Gastroesophageal sphincter (tissue), 4 donors: ENCODE measurements around the gene LITAFD. TPM values are rescaled to one million over a fixed set of nuclear protein-coding genes. Genes with fewer than 3 reads are reported as not detected.

Experiments
- ATAC-seq: fragments of 150-250 bp; one replicate; pipeline ENCODE4 v1.9.1; 2016; ENCODE audit warnings: mild to moderate bottlenecking, moderate library complexity
- H3K27ac ChIP-seq, 4 donors: fragments of 200-600 bp; sonication (generic) in 3 of 4; 1 replicate in 3 of 4; 2 replicates in 1 of 4; pipeline ENCODE4 v1.5.1; 2016 to 2019
- H3K27me3 ChIP-seq: fragments of 200-600 bp; sonication (generic); one replicate; pipeline ENCODE4 v1.5.1; 2019
- H3K36me3 ChIP-seq, 2 donors: fragments of 200-600 bp; sonication (generic); one replicate each; pipeline ENCODE4 v1.5.1; 2019; ENCODE audit warnings: control low read depth in 1 of 2
- H3K4me1 ChIP-seq, 3 donors: fragments of 200-600 bp; sonication (generic); 1 replicate in 2 of 3; 2 replicates in 1 of 3; pipeline ENCODE4 v1.5.1; 2016 to 2019; ENCODE audit warnings: control low read depth in 2 of 3
- H3K4me3 ChIP-seq, 2 donors: fragments of 200-600 bp; sonication (generic); one replicate each; pipeline ENCODE4 v1.5.1; 2019; ENCODE audit warnings: mild to moderate bottlenecking in 1 of 2, moderate library complexity in 1 of 2
- H3K9me3 ChIP-seq, 3 donors: fragments of 200-600 bp; sonication (generic); one replicate each; pipeline ENCODE4 v1.5.1; 2017 to 2019; ENCODE audit warnings: control low read depth in 2 of 3
- EP300 ChIP-seq: sonication (generic); formaldehyde crosslinking; IDR thresholded peaks from one replicate; pipeline ENCODE4 v1.6.1; 2017; ENCODE audit warnings: antibody characterized with exemption, mild to moderate bottlenecking
- POLR2A ChIP-seq, 2 donors: fragments of 450-650 bp; IDR thresholded peaks; one replicate each; pipeline ENCODE4 v1.6.1; 2017; ENCODE audit warnings: antibody characterized with exemption in 2 of 2, mild to moderate bottlenecking in 2 of 2, moderate library complexity in 1 of 2
- POLR2AphosphoS5 ChIP-seq: sonication (generic); formaldehyde crosslinking; IDR thresholded peaks from one replicate; pipeline ENCODE4 v1.6.1; 2017; ENCODE audit warnings: antibody characterized with exemption
- WGBS, 2 donors: methylation state at CpG; one replicate each; pipeline ENCODE4 v1.1.5; 2018; ENCODE audit warnings: low coverage in 1 of 2; 5-methylcytosine and 5-hydroxymethylcytosine counted together
- total RNA-seq, 4 donors: library from RNA; depleted of rRNA; stranded (reverse); fragments of >200 nt; gene quantifications; one replicate each; pipeline ENCODE4 v1.1.0, GENCODE V29; 2016
- TF ChIP-seq, protein P1 (sequence below), 4 experiments: fragments of 200-600 bp in 2 of 4; fragments of 450-650 bp in 2 of 4; sonication (generic) in 1 of 4; IDR thresholded peaks; one replicate each; pipeline ENCODE4 v1.5.1; 2017 to 2019; ENCODE audit warnings: antibody characterized with exemption in 4 of 4, mild to moderate bottlenecking in 2 of 4, moderate library complexity in 2 of 4

The LITAFD gene
- total RNA-seq, 4 donors from 2014 or later, result not detected

DNA sequence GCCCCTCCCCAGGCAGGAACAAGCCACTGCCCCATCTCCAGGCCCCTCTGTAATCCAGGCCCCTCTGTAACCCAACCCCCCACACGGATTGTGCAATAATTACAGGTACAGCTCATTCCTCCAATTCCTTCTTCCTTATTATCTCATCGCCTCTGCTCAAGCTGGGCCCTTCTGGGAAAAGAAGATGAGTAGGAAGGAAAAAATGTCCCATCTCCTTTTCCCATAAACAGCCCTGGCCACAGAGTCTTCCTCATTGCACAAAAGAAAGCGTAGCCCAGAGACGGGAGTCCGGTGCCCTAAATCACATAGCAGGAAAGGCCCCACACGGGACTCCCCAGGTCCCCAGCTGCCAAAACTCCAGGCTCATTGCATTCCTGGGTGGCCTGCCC is 3.6 kb upstream of the LITAFD start:
- peaks cover 38% of the 10 kb centered on the region for H3K27me3 ChIP-seq
- peak; percentile 70 for ATAC-seq
- H3K9me3 ChIP-seq, result no peaks in the 10 kb centered on the region
- no peak overlapping the region for H3K4me3 ChIP-seq
- 54 to 75% methylated on average over 2 to 6 of the region's 6 CpGs for WGBS, 2 donors
- no peak for TF ChIP-seq POLR2A (IDR thresholded peaks at IDR 0.05)
- TF ChIP-seq POLR2AphosphoS5, result no peak
- TF ChIP-seq EP300, result no peak
- TF ChIP-seq, protein P1, sequence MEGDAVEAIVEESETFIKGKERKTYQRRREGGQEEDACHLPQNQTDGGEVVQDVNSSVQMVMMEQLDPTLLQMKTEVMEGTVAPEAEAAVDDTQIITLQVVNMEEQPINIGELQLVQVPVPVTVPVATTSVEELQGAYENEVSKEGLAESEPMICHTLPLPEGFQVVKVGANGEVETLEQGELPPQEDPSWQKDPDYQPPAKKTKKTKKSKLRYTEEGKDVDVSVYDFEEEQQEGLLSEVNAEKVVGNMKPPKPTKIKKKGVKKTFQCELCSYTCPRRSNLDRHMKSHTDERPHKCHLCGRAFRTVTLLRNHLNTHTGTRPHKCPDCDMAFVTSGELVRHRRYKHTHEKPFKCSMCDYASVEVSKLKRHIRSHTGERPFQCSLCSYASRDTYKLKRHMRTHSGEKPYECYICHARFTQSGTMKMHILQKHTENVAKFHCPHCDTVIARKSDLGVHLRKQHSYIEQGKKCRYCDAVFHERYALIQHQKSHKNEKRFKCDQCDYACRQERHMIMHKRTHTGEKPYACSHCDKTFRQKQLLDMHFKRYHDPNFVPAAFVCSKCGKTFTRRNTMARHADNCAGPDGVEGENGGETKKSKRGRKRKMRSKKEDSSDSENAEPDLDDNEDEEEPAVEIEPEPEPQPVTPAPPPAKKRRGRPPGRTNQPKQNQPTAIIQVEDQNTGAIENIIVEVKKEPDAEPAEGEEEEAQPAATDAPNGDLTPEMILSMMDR (IDR thresholded peaks at IDR 0.05), result no peak
- no peaks in the 10 kb centered on the region for H3K36me3 ChIP-seq
- H3K27ac ChIP-seq, result no peak overlapping the region
- peaks cover 0 to 6% (median 2%) of the 10 kb centered on the region in 3 donors for H3K4me1 ChIP-seq

DNA sequence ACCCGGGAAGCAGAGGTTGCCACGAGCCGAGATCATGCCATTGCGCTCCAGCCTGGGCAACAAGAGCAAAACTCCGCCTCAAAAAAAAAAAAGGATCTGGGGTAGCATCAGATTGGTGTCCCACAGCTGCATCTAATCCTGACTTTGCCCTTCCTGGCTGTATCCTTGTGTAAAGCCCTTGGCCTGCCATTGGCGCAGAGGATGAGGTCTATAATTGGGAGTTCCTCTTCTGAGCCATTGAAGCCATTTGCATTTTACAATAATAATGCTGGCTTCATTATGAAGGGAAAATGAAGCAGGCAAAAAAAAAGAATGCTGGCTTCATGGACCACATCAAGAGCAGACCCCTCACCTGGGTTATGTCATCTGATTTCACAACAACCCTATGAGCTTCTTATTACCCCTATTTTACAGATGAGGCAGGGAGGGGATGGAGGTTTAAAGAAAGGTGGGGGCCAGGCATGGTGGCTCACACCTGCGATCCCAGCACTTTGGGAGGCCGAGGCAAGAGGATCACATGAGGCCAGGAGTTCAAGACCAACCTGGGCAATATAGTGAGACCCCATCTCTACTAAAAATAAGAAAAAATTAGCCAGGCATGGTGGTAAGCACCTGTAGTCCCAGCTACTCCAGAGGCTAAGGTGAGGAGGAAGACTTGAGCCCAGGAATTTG is 1.2 kb upstream of the LITAFD start:
- H3K4me1 ChIP-seq, result peaks cover 0 to 14% (median 7%) of the 10 kb centered on the region in 3 donors
- no peak for ATAC-seq
- no peaks in the 10 kb centered on the region for H3K9me3 ChIP-seq
- H3K27me3 ChIP-seq, result peaks cover 60% of the 10 kb centered on the region
- WGBS, 2 donors, result 88 to 100% methylated on average over 1 to 5 of the region's 8 CpGs
- H3K27ac ChIP-seq, result no peak overlapping the region
- H3K4me3 ChIP-seq, result no peak overlapping the region
- H3K36me3 ChIP-seq, result no peaks in the 10 kb centered on the region
- TF ChIP-seq EP300 (no peak), POLR2AphosphoS5 (no peak), POLR2A (IDR thresholded peaks at IDR 0.05) (no peak)
- TF ChIP-seq, protein P1 (IDR thresholded peaks at IDR 0.05), result no peak

DNA sequence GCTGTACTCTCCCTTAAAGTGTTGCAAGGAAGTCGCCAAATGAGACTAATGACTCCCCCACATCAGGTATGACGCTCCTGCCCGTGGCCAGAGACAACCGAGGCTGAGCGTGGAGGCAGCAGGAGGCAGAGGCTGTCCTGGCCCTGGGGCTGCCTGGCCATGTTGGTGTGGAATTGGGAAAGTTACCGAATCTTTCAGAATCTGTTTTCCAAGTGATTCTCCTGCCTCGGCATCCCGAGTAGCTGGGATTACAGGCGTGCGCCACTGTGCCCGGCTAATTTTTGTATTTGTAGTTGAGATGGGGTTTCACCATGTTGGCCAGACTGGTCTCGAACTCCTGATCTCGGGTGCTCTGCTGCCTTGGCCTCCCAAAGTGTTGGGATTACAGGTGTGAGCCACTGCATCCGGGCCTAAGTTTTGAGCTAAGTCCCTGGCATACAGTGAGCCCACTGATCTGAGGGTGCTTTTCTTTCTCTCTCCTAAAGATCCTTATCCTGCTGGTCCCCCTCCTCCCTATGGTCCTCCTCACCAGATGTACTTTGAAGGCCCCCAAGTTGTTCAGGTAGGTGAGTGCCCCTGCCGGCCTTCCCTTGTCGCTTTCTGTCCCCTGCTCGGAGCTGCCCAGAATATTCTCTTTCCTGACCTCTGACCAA is 700 bp downstream of the LITAFD start:
- 84% methylated on average over 15 of the region's 17 CpGs; no CpG with 5 or more reads in 1 of the 2 donors for WGBS, 2 donors
- no peaks in the 10 kb centered on the region for H3K9me3 ChIP-seq
- no peaks in the 10 kb centered on the region for H3K36me3 ChIP-seq
- peaks cover 0 to 26% (median 10%) of the 10 kb centered on the region in 3 donors for H3K4me1 ChIP-seq
- H3K27me3 ChIP-seq, result peaks cover 56% of the 10 kb centered on the region
- no peak overlapping the region for H3K4me3 ChIP-seq
- H3K27ac ChIP-seq, result no peak overlapping the region
- TF ChIP-seq POLR2AphosphoS5 (no peak), POLR2A (IDR thresholded peaks at IDR 0.05) (no peak), EP300 (no peak)
- TF ChIP-seq, protein P1 (IDR thresholded peaks at IDR 0.05), result no peak
- no peak for ATAC-seq

DNA sequence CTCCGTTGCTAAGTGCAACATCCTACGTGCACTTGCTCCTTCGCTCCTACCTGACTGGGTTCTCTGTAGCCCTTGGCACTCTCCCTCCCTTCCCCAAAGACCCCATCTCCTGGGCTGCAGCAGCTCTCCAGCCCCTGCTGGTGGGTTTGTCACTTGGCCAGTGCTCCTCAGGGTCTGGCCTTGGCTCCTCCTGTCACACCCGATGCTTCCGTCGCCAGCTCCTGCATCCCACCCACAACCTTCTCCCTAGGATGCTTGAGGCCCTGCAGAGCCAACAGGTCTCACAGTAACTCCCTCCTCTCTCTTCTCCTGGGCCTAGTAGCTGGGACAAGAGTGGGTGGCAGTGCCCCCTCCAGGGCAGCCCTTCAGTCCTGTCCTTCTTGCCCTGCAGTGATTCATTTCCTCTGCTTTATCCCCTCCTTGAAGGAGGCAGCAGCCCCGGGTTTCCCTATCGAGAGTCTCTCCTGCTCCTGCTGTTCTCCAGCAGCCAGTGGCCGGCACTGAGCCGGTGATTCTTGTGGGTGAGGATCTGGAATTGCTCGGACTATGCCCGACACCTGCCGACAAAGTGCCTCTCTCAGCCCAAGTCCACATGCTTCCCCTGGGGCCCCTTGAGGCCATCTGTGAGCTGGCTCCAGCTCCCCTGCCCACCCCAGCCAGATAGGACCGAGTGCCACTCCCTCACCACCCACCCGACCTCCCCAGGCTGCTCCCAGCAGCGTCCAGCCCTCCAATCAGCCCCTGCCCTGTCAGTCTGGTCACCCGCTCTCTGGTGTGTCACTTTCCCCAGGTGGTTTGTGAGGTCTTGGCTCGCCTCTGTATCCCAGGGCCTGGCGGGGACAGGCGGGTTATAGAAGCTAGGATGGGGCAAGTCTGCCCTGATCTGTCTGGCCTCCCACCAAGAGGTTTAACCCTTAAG is 3.8 kb downstream of the LITAFD start:
- WGBS, 2 donors, result 6 to 25% methylated on average over 5 to 7 of the region's 20 CpGs

More for the DNA sequence above, 3.8 kb downstream of the LITAFD start:
- TF ChIP-seq, protein P1 (IDR thresholded peaks at IDR 0.05), result no peak
- TF ChIP-seq POLR2AphosphoS5, result peak; percentile 14
- peaks cover 0 to 27% (median 7%) of the 10 kb centered on the region in 3 donors for H3K4me1 ChIP-seq
- no peak for ATAC-seq
- no peak overlapping the region for H3K27ac ChIP-seq
- H3K9me3 ChIP-seq, result no peaks in the 10 kb centered on the region
- peaks cover 46% of the 10 kb centered on the region for H3K27me3 ChIP-seq
- peaks cover 0 to 20% of the 10 kb centered on the region in 2 donors for H3K36me3 ChIP-seq
- H3K4me3 ChIP-seq, result no peak overlapping the region
